HK-2 (cell line): ENCODE data around the gene SRRM2.

ENCODE experiments used
- DNase-seq: peaks from one replicate; pipeline ENCODE4 v3.0.0-alpha.2; 2018; ENCODE audit not compliant: unreplicated experiment

SRRM2 gene

DNA sequence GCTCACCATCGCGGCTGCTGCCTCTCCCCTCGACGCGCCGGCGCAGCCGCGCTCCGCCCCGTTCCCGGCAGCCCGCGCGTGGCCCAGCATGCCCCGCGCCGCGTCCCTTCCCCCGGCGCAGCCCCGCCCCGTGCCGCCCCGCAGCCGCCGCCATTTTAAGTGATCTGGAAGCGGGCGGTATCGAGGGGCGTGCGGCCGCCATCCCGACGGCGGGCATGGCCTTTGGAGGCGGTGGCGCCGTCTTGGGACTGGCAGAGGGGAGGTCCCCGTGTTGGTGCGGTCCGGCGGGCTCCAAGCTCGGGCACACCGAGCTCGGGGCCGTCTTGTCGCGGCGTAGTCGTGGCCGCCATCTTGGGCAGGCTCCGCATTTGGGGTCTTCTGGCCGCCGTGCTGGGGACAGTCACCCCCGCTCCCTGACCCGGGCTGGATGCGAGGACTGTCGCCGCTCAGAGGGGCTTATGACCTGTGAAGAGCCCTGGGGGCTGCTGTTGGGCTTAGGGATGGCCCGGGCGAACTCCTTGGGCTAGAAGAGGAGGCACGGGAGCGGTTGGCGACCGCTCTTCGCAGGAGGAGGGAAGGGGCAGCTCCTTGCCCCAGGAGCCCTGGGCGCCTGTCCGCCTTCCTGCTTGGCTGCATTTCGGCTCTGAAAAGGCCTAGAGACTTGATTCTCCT is 24.9 kb downstream of the SRRM2 start, which contains the start of gene ELOB:
ELOB (minus strand) TSS at position 50 of the 672 bp plus-strand sequence; CDS start at position 9, 41 bp downstream.
- peak; percentile 76 for DNase-seq

DNA sequence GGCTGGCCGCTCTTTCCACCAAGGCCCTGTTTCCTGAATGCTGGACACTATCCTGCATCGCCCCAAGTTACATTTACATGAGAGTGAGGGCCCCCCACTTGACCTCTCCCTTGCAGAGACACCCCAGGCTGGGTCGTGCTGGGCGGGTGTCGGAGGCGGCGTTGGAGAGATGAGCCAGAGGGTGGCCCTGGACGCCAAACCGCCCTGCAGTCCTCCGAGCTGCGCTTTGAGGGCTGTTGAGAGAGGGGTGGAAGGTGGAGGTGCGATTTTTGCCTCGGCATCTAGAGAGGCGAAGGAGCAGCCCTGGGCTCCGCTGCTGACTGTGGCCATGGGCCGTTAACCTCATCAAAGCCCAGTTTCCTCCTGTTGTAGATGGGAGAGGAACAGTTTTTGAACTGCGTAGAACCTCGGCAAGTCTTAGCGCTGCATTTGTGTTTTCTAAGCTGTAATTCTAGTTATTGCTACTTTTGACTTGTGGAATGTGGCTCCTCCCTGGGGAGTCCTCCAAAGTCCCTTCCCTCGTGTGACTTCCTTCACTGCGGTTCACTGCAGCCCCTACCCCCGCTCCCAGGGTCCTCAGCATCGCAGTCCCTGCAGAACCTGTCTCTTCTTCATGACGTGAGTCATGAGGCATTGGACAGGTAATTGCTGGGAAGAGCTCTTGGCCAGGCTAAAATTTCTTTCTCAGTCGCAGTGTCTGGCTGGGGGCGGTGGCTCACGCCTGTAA is 25.6 kb downstream of the SRRM2 start:
- DNase-seq, result peak; percentile 34

DNA sequence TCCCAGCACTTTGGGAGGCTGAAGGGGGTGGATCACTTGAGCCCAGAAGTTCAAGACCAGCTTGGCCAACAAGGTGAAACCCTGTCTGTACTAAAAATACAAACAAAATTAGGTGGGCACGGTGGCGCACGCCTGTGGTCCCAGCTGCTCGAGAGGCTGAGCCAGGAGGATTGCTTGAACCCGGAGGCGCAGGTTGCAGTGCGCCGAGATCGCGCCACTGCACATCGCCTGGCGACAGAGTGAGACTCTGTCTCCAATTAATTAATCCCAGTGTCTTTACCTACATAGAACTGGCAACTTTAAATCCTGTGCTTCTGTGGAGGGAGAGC is 26.2 kb downstream of the SRRM2 start:
- no peak for DNase-seq

DNA sequence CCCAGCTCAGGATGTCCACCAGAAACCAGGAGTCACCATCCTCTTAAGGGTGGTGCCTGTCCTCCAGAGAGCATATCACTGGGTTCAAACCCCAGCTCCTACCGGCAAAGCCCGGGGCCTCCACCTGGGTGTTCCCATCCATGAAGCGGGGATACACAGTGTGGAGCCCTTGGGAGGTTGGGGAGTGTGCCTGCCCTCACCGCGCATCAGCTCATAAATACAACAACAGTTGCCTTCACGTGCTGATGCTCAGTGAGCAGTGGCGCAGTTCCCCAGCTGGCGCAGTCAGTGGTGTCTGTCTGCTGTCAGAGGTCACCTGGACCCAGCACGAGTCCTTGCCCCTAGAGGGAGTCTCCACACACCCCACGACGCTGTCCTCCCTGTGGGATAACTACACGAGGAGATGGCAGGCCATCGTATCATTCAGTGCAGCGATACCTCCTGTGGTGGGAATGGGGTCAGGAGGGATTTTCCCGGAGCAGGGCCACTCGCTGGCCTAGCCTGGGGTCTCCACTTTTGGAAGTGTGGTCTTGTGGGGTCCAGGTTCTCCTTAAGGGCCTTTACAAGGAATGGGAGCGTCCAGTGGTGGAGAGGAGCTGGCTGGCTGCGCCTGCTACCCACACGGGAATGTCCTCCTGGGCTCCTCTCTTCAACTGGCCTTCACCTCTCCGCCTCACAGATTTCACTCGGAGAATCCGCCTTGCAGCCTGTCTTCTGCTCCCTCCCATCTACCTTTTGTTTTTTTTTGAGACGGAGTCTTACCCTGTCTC is 26.9 kb downstream of the SRRM2 start:
- DNase-seq, result no peak

DNA sequence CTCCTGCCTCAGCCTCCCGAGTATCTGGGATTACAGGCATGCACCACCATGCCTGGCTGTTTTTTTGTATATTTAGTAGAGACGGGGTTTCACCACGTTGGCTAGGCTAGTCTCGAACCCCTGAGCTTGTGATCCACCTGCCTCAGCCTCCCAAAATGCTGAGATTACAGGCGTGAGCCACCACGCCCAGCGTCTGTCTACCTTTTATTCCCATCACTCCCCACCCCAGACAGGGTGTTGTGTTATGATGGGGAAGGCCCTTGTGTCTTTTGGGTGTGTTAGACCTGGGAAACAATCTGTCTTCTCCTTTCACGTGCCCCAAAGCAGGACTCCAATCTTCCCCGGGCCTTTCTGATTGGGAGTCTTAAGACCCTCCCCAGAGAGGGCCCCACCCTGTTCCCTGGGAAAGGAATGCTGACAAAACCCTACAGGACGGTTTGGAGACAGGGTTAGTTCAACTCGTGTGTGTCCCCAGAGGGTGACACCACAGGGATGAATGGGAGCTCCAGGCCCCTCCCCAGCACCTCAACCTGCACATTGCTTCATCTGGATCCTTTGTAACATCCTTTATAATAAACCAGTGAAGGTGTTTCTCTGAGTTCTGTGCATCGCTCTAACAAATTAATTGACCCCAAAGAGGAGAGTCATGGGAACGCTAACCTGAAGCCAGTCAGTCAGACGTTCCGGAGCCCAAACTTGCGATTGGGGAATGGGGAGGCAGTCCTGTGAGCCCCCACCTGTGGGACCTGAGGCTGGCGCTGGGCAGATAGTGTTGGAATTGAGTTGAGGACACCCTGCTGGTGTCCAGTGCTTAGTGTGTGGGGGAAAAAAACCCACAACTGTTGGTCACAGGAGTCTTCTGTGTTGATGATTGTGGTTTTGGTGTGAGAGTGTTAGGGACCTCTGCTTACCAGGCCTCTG is 27.8 kb downstream of the SRRM2 start:
- no peak for DNase-seq

DNA sequence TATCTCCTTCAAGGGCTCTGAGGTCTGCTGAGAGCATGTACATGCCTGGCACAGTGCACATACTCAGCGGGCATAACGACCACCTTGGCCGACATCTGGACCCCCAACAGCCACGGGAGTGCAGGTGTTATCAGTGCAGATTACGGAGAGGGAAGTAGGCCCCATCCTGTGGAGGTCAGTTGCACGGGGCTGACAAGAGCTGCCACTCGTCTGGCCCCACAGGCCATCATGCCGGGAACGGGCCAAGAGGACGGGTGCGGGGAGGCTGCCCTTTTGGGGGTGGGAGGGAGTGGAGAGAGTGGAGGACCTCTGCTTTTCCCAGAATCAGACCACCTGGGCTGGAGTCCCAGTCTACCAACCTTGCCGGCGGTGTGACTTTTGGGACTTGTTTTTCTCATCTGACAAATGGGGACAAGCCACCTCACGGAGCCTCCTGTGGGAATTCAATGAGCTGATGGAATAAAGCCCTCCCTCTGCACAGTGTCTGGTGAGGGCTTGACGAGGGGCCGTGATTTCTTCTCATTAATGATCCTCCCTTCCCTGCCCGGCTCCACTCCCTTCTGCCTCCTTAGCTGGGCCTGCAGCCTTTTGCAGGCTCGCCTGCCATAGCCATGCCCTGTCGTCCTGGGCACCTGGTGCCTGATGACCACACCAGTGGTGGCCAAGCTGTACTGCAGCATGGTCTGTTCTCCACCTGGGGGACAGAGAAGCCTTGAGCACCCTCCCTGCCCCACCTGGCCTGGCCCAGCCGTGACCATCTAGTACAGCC is 30.3 kb downstream of the SRRM2 start:
- DNase-seq, result no peak

DNA sequence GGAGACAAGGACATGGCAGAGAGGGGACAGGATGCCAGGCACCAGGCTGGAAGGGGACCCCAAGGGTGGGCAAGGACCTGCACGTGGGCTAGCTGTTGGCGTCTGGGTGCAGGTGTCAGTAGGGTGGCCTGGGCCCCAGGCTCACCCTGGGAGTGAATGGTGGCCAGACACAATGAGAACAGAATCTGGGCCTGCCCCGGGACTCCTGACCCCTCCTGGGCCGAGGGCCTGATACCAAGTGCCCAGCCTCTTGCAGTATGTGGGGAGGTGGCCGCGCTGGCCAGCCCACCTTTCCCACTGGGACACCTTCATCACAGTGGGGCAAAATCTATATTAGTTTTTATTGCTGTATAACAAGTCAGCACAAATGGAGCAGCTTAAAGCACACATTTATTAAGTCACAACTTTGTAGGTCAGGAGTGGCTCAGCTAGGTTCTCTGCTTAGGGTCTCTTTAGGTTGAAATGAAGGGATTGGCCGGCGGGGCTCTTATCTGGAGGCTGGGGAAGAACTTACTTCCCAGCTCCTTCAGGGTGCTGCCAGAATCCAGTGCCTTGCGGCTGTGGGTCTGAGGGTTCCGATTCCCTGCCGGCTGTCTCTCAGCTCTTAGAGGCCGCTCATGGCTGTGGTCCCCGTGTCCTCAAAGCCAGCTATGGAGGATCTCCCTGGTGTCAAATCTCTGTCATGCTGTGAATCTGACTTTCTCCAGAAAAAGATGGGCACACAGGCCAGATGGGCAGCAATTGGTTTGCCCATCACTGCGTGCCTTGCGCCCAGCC is 31.3 kb downstream of the SRRM2 start:
- no peak for DNase-seq

DNA sequence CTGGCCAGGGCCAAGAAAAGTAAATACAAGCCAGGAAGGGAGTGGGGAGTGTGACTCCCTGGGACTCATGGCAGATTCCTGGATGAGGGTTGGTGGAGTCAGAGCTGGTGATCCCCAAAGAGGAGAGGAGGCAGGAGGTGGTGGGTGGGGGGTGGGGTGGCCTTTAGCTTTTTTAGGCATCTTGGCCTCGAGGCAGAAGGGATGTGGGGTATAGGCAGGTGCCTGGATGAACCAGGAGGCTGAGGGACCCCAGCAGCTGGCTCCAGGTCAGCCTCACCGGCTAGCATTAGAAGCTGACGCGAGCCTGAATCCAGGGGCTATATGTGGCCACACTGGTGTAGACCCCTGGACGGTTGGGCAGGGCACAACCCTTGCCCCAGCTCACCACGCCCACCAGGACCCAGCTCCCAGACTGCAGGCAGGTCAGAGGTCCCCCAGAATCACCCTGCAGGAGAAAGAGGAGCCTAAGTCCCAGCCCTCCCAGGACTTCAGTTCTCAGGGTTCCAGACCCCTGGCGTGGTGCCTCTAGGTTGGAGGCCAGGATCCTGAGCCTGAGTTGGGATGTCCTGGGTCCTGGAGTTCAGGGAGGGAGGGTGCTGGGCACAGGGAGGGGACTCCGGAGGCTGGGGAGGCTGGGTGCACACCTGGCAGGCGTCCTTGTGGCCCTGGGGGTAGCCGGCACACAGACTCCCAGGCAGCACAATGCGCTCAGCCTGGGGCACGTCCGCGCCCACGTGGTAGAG is 32.1 kb downstream of the SRRM2 start:
- DNase-seq, result no peak

DNA sequence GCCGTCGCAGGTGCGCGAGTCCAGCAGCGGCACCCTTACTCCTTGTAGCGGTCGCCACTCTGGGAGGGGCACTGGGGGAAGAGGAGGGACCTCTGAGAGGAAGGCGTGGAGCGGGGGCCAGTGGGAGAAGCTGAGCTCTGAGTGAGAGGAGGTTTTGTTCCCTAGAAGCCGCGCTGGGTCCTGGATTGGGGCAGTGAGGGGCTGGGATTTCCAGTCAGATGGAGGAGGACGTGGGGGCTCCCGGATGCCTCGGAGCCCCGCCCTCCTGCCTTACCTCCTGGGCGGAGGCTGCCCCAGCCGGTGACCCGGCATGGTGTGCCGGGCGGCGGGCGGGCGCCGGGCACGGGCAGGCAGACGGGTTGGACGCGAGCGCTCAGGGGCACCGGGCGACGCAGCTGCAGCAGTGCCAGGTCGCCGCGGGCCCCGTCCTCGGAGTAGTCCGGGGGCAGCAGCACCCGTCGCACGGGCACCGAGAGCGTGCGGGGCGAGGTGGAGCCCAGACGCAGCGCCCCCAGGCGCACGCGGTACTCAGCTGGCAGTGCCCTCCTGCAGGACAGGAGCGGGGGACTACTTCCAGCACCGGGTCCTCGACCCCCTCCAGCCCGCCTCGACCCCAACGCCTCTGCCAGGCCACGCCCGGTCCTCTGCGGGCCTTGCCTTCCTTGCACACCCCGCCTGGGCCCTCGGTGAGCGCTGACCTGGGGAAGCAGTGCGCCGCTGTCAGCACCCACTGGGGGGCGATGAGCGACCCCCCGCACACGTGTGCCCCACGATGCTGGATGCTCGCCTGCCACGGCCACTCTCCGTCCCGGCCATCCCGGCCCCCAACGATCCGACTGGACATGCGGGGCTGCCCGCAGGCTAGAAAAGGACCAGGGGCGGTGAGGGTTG is 32.9 kb downstream of the SRRM2 start:
- DNase-seq, result no peak

DNA sequence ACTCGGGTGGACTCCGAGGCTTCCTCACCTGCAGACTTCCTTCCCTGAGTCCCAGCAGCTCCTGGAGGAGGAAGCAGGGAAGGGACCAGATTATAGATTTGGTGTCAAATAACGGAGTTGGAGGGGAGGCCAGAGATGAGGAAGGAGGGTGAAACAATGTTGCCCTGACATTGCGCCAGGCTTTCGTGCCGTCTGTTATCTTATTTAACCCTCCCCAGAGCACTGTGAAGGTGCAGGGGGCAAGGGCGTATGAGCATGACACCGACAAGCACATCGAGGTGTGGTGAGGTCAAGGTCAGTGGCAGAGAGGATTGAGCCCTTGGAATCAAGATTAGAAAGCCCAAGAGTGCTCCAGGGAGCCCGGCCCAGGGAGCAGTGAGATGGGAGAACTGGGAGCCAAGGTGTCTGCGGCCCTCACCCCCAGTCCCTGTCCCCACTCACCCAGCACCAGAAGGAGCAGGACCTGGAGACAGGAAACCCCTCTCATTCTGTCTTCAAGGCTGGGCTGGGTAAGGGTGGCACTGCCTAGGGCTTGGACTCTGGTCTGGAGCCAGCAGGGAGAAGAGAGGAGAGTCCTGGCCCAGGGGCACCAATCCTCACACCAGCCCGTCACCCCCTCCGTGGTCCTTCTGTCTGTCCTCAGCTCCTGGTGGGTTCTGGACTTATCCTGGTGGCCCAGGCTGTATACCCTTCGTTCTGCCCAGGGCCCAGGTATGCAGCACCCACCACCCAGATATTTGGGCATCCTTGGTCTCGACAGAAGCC is 33.8 kb downstream of the SRRM2 start:
- DNase-seq, result no peak

DNA sequence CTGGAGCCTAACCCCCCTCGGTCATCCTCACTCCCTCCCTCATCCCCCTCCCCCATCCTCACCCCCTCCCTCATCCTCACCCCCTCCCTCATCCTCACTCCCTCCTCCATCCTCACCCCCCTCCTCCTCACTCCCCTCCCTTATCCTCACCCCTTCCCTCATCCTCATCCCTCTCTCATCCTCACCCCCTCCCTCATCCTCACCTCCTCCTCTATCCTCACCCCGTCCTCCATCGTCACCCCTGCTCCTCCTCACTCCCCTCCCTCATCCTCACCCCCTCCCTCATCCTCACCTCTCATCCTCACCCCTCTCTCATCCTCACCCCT is 34.4 kb downstream of the SRRM2 start:
- no peak for DNase-seq

DNA sequence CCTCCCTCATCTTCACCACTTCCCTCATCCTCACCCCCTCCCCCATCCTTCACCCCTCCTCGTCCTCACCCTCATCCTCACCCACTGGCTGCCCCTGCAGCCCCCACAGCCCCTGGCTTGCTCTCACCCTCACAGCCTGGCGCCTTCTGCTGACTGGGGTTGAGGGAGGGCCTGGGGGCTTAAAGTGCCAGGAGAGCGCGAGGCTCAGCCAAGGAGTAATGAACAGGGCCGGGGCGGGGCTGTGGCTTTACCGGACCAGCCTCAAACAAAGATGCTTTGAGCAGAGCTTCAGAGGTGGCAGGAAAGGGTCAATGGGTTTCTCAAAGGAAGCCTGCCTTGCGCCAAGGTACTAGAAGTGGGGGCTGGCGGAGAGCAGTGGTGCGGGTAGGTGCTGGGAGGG is 35.0 kb downstream of the SRRM2 start, which contains the start of gene PRSS33:
PRSS33 (minus strand) TSS at position 155 of the 400 bp plus-strand sequence. CDS start 1,013 bp downstream, outside the sequence.
- DNase-seq, result no peak

DNA sequence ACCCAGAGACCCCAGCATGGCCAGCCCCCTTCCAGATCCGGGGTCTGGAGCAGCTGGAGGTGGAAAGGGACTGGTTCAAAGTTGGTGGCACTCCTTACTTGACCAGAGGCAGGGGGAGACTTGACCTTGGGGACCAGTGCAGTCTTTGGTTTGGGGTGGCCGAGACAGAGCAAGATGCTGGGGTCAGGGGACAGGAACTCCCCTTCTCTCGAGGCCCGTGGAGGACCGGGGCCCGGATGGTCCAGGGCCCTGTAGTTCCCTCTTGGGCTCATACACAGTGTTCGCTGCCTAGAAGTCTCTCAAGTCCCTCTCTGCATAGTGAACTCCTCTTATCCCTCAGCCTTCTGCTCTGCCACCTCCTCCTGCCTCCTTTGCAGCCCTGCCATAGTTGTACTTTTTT is 35.5 kb downstream of the SRRM2 start:
- DNase-seq, result no peak

DNA sequence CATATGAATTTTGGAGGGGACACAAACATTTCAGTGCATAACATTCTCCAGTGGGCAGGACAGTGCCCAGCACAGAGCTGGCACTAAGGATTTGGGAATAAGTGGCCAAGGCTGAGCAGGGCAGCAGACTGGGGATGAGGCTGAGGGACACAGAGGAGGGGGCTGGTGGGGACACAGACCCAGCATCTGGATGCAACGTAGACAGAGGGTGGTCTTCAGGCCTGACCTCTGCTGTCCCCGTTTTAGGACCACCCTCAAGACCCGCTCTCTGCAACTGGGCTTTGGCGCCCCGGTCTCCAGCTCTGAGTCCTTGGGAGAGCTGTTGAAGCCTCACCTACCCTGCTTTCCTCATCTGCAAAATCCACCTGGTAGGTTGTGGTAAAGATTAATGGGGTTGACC is 38.2 kb downstream of the SRRM2 start:
- no peak for DNase-seq

DNA sequence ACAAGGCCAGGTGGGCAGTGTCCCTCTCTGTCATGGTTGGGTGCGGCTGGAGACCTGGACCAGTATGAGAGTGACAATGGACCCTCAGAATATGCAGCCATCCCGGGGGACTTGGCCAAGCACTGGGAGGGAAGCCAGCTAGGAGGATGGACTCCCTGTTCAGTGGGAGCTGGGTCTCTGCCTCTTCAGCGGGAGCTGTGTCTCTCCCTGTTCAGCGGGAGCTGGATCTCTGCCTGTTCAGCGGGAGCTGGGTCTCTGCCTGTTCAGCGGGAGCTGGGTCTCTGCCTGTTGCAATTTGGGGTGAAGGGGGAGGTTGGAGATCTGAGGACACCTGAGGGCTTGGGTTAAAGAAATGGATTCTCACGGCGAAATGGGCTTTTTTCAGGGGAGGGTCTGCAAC is 38.7 kb downstream of the SRRM2 start:
- DNase-seq, result no peak

DNA sequence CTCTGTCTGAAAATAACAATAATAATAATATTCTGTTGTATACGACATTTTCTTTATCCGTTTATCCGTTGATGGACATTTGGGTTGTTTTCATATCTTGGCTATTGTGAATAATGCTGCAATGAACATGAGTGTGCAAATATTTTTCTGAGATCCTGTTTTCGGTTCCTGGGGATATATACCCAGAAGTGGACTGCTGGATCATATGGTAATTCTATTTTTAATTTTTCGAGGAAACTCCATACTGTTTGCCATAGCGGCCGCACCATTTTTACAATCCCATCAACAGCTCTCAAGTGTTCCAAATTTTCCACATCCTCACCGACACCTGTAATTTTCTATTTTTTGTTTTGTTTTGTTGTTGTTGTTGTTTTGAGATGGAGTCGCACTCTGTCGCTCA is 40.5 kb downstream of the SRRM2 start:
- DNase-seq, result no peak

DNA sequence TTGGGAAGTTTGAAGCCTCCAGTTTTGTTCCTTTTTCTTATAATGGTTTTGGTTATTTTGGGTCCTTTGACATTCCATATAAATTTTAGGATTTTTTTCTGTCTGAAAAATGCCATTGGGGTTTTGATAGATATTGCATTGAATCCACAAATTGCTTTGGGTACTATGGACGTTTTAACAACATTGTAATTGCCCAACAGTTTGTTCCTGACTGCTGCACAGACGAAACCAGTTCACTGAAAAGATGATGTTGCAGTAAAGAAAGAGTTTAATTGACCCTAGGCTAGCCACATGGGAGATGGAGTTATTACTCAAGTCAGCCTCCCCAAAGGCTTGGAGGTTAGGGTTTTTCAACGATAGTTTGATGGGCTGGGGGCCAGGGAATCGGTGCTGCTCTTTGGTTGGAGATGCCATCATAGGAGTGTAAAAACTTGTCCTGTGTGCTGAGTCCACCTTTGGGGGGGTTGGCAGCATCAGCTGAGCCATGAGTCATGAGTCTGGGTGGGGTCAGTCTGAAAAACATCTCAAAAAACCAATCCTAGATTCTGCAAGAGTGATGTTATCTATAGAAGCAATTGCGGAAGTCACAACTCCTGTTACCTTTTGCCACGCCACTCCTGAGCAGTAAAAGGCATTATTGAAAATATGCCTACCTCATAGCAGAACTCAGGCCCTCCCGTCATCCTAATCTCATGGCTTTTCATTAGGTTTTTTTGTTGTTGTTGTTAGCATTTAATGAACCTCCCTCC is 43.1 kb downstream of the SRRM2 start:
- DNase-seq, result no peak
